ENCODE results near the gene PAPPA2.
"Not testable (repeated sequence)": the region's sequence is repeated elsewhere in the genome, so short reads cannot be mapped to it uniquely, and the experiment has no call there.

Gene PAPPA2

DNA sequence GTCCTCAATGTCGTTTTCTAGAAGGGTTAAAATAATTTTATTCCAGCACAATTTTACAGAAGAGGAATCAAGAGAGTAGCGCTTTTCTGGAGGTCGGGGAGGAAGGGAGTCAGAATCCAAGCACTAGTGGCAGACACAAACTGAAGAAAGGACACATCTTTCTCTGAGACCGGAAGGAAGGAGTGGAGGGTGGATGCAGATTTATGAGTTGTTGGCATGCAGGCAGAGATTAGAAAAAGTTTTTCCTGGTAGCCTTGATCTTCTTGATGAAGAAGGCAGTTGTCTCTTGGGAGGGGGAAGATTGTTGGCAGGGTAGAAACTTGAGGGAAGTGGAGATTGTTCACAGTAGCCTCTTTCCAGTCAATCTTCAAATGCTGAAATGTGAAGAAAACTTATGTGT, 149.8 kb downstream of the PAPPA2 start:
- DNase-seq = no peak

DNA sequence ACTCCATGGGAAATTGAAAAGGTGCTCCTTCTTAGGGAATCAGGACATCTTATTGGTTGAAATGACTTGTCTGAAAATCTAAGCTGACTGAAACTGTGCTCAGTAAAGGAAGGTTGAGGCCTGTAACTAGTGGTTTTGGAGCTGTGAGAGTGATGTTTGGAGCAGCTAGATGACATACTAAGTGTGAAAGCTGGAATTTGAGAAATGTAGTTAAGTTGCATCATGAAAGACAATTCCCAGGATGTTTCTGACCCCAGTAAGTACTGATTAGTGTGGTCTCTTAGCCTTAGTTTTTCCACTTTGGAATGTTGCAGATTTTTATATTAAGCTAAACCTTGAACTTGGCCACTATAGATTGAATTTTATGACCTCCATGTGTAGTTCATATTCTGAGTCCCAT, 154.9 kb downstream of the PAPPA2 start:
- DNase-seq = no peak

DNA sequence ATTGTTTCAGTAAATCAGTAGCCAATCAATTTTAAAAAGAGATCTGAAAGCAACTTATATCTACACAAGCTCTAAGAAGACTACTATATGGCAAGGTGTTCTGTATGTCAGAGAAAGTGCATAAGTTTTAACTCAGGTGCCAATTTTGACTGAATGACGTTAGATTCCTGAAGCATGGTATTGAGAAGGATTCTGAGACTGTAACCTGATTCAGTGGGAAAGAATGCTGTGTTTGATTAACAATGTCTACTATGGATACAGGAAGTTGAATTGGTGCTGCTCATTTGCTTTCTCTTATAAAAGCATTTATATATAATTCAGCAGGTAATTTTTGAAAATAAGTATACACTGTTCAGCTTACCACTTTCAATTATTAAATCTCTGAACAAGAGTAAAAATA, 156.3 kb downstream of the PAPPA2 start:
- no peak for DNase-seq

DNA sequence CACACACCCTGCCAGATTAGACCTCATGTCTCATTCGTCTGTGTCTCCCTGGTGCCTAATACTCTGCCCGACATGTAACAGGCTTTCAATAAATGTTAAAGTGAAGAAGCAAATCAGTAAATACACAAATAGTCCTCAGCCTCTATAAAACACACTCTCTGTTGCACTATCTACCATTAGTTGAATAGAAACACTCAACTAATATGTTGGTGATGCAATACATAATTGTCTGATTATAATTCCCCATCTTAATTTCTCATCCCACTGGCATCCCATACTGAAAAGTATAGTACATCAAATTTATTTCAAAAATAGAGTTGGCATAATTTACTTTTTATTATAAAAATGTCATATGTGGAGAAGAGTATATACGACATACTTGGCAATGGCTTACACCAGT, 162.4 kb downstream of the PAPPA2 start:
- DNase-seq = no peak

DNA sequence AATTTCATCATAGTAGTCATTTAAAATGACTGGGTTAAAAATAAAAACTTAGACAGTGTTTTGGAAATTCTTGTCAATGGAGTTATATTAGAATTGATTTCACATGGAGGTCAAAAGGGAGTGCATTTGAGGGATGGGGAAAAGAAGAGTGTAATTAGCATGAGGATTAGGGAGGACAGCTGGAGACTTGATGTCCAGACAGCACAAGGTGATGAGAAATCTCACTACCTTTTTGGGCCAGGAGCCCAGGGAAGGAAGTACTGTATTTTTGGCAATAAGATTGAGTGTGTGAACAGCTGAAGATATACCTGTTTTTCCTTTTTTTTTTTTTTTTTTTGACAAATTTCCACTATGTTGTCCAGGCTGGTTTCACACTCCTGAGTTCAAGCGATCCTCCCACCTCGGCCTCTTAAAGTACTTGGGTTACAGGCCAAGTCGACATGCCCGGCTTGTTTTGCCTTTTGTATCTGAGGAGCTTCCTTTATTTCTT, 163.6 kb downstream of the PAPPA2 start:
- DNase-seq = no peak

DNA sequence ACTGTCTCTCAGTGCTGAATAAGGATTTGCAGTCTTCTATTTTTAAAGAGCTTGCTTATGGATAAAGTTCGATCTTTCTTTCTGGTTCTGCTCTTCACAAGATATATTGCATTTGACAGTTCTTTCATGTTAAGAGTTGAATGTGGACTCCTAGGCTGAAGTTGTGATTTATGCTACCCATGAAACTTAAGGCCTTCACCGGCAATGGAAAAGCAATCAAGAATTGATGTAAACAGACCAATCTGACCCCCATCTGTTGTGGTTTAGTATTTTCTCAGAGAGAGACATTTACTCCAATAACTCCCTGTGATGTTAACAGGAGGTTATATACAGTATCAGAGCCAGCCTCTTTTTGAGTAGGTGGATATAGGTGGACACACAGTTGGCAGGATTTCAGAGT, 165.8 kb downstream of the PAPPA2 start:
- no peak for DNase-seq

DNA sequence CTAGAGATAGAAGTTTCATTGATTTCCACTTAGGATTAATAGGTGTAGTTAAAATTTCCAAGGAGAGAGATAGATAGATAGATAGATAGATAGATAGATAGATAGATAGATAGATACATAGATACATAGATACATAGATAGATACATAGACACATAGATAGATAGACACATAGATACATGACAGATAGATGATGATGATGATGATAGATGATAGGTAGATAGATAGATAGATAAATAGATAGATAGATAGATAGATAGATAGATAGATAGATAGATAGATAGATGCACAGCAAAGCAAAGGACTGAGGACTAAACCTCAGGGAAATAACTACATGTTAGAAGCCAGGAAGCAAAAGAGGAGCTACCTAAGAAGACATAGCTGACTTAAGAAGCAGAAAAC, 171.8 kb downstream of the PAPPA2 start:
- DNase-seq = not testable (repeated sequence)

DNA sequence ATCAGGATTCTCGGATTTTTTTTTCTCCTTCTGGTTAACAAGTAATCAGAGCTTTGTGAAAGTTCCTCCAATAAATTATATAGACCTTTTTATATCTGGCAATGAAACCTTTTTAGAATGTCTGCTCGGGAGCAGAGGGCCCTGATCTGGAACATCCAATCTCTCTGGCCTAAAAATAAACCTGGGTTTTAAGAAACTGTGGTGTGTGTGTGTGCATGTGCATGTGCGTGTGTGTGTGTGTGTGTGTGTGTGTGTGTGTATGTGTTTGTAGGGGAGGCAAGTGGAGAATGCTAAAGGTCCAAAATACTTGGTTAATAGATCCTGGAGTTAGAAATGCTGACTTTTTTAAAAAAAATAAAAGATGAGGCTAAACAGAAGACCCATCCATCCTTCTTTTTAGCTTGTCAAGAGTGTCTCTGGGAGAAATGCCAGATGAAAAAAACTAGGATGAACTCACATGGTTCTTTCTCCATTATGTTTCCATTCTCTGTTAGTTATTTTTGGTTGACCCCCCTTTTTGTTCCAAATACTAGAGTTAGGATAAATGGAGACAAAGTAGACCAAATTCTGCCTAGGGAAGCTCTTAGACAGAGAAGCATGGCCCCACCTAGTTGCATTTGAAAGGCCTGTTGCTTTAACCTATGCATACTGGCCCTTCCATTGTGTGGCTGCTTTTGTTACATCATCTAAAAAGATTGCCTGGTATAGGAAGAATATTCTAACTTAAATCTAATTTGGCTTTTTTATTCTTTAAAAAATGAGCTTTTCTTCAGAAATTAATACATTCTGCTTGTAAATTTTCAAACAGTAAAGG, 175.9 kb downstream of the PAPPA2 start:
- DNase-seq = no peak

DNA sequence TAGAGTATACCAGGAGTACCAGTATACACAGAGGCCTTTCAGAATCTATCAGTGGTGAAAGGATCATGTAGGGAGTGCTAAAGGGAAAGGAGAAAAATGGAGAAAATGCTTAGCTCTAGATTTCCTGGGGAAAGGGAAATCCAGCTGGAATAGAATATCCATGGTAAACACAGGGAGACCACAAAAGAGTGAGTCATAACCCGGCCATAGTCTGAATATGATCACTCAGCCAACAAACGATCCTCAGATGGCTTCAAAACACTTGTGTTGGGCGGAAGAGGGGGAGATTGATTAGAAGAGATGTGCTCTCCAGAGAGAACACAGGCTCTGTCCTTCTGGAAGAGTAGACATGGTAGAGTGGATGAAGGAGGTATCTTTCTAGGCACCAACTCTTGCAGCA, 180.6 kb downstream of the PAPPA2 start:
- DNase-seq = no peak

DNA sequence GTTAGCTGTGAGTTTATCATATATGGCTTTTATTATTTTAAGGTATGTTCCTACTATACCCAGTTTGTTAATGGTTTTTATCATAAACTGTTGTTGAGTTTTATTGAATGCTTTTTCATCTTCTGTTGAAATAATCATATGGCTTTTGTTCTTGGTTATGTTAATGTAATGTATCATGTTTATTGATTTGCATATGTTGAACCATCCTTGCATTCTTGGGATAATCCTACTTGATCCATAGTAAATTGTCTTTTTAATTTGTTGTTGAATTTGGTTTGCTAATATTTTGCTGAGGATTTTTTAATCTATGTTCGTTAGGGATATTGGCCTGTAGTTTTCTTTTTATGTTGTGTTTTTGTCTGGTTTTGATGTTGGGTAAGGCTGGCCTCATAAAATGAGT, 185.6 kb downstream of the PAPPA2 start:
- DNase-seq = no peak

DNA sequence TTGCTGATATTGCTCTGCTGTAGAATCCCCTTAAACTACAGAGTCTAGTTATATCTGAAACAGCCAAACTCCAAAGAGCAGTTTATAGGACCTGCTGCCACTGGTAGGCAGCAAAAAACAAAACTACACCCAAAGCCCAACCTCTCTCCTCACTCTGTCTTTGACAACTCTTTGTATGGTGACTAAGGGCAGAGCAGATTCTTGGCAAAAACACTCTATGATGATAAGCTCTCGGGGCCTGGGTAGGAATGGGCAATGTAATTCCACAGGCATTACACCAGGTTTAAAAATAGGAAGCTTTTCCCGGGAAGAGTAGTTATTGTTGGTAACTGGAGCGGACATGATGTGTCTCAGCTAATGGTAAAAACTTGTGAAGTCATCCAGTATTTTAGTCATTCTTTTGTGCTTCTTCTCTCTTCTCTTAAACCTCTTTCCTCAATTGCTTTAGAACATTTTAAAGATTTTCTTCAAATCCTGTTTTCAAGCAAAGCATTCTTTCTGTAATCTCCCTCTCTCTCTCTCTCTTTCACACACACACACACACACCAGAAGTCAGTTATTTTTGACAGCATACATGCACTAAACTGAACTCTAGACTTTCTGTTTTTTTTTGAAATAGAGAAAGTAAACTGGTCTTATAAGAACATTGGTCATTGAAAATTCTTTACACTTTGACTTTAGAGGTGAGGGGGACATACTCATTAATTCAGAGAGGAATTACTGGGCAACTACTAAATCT, 193.5 kb downstream of the PAPPA2 start:
- no peak for DNase-seq

DNA sequence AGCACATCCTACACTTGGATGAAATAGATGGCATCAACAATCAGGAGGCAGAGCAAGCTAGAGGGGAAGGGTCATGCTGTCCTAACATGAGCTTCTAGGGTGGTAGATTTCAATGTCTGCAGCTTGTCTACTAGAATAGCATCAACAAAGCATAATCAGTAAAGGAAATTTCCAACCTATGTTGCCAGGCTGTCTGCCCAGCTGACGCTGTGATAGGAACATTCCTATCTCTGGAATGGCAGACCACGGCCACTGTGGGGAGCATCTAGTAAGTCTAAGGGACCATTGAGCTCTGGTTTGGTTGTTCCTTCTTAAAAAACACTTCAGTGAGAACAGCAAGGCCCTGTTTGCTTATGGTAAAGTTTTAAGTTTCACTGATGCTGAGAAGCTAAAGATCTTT, 206.8 kb downstream of the PAPPA2 start:
- DNase-seq = no peak

DNA sequence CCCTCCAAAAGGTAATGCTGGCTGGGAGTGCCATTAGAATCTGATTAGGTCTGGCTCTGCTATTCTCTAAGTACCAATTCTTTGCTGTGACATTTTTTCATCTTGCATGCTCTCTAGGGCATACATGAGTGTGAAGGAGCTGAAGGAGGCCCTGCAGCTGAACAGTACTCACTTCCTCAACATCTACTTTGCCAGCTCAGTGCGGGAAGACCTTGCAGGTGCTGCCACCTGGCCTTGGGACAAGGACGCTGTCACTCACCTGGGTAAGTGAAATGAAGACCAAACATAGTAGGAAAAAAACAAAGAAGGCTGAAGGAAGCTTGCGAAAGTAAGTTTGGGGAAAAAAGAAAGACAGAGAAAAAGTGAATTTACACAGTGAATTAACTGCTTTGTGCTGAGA, 207.9 kb downstream of the PAPPA2 start:
- no peak for DNase-seq

DNA sequence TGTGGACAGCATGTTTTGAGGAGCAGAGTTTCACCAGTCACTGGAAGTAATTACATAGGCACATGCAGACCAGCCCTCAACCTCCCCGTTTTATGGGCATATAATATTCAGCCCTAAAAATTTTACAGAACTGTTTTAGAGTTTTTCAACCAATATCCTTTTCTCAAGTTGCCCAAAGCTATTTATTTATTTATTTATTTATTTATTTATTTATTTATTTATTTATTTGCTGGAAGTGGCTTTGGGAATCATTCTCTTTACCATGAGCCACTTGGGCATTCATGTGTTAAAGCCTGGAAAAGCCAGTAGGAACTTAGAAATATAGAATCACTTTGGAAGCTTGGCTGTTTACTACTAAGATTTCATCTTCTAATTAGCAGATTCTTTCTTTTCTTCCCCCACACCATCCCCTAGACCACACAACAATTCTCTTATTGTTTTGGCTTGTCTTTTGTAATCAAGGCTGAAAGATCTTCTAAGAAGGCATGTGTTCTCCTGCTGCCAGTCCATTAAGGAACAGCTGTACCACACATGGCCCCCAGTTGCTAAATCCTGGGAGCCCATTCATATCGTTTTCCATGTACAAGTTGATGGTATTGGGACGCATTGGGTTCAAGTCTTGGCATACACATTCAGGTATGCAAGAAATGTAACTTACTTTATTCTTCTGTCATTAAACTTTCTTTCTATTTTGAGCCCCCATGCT, 220.0 kb downstream of the PAPPA2 start:
- DNase-seq = no peak

DNA sequence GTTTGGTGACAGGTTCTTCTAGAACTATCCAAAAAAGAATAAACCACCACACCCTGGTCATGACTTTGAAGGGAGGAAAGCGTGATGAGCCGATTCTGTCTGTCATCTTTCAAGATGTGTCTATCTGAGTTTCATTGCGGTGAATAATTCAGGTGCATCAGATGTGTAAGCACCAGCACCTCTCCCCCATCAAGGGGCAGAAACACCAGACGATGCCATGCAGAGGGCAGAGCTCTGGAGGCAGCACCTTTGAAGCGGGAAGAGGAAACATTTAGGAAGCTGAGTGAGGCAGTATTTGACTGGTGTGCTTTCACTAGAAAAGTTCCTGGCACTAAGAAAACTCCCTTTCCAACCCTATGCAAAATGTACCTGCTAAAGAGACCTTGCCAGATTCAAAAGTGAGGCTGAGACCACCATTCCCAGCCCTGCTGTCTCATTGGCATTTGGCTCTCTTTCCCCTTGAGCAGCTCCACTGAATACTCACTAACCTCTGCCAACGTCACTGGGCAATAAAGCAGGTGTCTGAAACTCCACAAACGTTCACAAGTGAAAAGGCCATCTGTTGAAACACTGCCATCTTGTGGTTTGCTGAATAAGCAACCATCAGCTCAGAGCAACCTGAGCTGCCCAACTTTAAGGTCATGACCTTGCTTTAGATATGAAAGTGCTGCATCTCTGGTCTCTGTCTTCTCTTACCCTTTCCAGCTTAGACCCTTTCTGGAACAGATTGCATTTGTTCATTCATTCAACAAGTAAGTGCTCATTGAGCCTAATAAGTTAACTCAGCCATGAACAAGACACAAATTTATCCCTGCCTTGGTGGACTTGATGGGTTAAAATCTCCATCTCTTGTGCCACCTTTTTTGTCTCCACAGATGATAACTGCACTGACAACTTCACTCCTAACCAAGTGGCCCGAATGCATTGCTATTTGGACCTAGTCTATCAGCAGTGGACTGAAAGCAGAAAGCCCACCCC, 228.6 kb downstream of the PAPPA2 start:
- peak; percentile 10 for DNase-seq

DNA sequence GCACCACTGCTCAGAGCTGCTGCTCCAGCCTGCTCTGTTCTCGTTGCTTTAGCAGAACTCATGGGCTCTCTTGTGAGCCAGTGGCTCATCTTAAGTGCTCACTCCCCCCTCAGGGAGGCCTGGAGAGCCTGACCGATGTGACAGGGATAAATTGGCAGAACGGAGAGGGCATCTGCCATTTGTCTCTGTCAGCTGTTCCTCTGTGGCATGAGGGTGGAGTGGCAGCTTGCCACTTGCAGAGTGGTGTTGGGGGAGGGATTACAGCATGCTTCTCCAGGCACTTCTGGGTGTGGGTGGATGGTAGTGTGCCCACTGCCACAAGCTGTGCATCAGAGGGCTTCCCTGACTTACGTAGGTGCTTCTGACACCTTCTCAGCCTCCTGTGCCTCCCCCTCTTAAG, 229.5 kb downstream of the PAPPA2 start:
- no peak for DNase-seq

DNA sequence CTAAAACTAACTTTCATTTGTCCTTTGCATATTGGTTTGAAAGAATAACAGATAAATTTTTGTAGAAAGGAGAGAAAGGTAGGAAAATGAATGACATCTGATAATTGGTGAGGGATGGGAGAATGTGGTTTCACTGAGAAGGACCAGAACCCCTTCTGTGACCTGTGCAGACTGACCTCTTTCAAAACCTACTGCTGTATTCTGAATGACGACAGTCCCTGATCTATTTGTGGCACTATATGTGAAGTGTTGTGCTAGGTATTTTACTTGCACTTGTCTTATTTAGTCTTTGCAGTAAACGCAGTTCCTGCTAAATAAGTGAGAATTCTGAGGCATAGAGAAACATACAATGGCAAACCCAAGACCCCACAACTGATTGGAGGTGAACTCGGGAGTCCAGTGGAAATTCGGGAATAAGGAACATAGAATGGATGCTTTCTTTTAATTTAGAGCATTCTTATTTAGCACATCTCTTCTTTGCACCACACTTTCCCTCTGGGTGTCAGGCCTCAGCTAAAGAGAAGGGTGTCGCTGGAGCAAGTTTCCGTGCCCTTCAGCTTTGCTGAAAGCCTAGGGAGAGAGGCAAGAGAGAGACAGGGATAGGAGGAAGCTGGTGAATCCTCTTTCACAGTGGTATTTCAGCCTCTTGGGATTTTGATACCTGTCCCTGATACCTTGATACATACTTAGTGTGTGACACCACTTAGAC, 230.2 kb downstream of the PAPPA2 start:
- DNase-seq = no peak

DNA sequence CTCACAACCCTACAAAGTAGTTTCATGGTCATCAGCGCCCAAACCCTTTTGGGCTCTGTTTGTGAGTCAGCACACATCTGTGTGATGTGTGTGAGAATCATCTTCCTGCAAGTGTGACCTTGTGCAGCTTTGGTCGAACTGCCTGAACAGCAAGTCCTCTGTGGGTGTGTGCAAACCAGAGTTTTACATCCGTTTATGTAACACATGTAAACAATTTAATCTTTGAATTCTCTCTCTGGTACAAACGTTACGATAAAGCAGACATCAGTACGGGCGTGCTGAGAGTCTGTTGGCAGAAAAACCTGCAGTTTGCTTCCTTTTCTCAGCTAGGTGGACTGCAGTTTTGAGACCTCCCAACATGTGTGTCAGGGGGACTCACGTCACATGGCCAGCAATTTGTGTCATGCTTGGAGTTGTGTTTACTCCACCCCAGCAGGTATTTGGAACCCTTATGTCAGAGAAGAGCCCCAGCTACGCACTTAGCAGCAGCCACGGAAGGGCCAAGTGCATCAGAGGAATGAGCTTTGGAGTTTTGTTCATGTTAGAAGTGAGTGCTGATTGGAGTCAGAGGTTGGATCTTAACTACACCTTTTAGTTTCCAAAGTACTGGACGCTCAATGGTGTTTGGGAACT, 230.8 kb downstream of the PAPPA2 start:
- DNase-seq = no peak

DNA sequence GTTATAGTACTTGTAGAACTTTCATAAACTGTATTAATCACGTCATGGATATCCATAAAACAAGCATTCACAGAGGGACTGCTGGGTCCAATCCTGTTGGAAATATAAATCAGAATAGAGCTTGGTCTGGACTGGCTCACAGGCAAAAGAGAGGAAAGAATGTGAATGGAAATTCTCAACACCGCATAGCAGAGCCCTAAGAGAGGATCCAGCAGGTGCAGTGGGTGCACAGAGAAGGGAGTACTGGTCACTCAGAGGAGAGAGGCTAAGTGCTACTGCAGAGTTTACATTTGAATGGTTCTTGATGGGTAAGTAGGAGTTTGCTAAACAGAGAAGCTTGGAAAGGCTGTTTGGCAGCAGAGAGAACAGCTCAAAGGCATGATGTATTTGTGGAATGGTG, 231.7 kb downstream of the PAPPA2 start:
- no peak for DNase-seq

DNA sequence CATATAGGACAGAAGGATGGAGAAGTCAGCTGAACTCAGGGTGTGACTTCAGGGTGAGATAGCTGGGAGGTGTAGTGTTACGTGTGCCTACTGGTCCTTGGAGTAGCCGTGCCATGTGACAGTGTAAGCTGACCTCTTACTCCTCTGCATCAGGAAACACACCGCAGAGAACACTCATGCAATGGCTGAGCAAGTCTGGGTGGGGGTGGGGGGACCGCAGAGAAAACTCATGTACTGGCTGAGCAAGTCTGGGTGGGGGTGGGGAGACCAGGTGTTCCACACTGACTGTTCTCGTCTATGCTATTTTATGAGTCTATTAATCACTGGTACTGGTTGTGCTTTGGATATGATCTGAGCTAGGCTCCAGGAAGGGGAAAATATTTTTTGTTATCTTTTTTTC, 233.1 kb downstream of the PAPPA2 start:
- DNase-seq = no peak

DNA sequence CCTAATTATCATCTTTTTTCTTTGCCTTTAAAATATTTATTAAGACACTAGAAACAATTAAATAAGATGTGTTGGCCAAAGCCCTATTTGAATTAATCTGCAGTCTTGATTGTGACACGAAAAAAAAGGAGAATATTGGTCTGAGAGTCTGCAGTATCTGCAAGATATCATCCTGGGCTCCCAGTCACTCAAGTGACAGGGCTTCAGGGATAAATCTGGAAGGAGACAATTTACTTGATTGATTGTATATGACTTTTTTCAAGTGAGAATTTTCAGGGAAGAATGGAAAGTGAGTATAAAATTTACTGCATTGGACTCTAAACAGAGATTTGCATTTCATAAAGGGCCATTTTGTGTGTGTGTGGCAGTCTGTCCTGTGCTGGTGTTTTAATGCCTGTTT, 233.7 kb downstream of the PAPPA2 start:
- DNase-seq = no peak
